ENCODE data around the gene PTGES. TPM values are rescaled to one million over a fixed set of nuclear protein-coding genes. Genes with fewer than 3 reads are reported as not detected.

PTGES gene
- total RNA-seq, 1 experiment from 2014 or later = 17.2 TPM

- no peaks in the 10 kb centered on the region for H4K20me1 ChIP-seq (ENCODE audit: insufficient read depth)
- H3K27ac ChIP-seq (ENCODE audit: low read depth, low read length) = no peak overlapping the region
- no peaks in the 10 kb centered on the region for H3K9me2 ChIP-seq (ENCODE audit: insufficient read depth)
- no peak overlapping the region for H3K9ac ChIP-seq (ENCODE audit: low read length)
- peaks cover 7 to 17% of the 10 kb centered on the region in 2 experiments; a peak in 3 of 4 replicates for H3K4me1 ChIP-seq (ENCODE audit: control insufficient read depth in 1 of 2, insufficient read depth in 2 of 2, low read length in 2 of 2)
- no peaks in the 10 kb centered on the region for H3K9me3 ChIP-seq (ENCODE audit: control insufficient read depth in 1 of 2, insufficient read depth in 1 of 2, low read depth in 1 of 2, low read length in 2 of 2)
- no peaks in the 10 kb centered on the region for H3K27me3 ChIP-seq (ENCODE audit: insufficient read depth, low read length)
- TF ChIP-seq MAX (IDR thresholded peaks at IDR 0.05) (no peak), FOSL1 (IDR thresholded peaks at IDR 0.05; ENCODE audit: low read depth) (no peak), CTCF (IDR thresholded peaks at IDR 0.05 in 2 of 3, conservative IDR thresholded peaks at IDR 0.05 in 1 of 3; ENCODE audit: borderline replicate concordance in 1 of 3, insufficient read depth in 1 of 3, low read depth in 2 of 3, low read length in 2 of 3) (no peak), POLR2AphosphoS5 (IDR thresholded peaks at IDR 0.05; ENCODE audit: low read depth, low read length) (no peak), CEBPB (IDR thresholded peaks at IDR 0.05; ENCODE audit: low read depth) (no peak)
- H3K79me2 ChIP-seq (ENCODE audit: insufficient read depth, low read length) = no peaks in the 10 kb centered on the region
- DNase-seq (ENCODE audit: low read depth, low spot score) = no peak
- no TSS peak for BruUV-seq (replicated peaks)
- no peak overlapping the region for H3K4me3 ChIP-seq (replicated peaks in 1 of 2; ENCODE audit: low read depth in 1 of 2, low read length in 2 of 2)
- H3K36me3 ChIP-seq (ENCODE audit: control insufficient read depth in 1 of 2, insufficient read depth in 2 of 2, low read length in 2 of 2) = no peaks in the 10 kb centered on the region
- no peak for ATAC-seq
- intact Hi-C loops (cut with micrococcal nuclease) = no loop called here
- no peak overlapping the region for H3K4me2 ChIP-seq (ENCODE audit: low read length)
- CTCF ChIA-PET = interaction anchor here (3.4 kb wide), 1 partner anchor 42 kb away, joined by 33 read pairs; no protein-coding TSS in a partner anchor
- H2AFZ ChIP-seq (ENCODE audit: low read depth, low read length, poor library complexity, severe bottlenecking) = no peak overlapping the region
- POLR2A ChIA-PET = no interaction called here
- RAD21 ChIA-PET (ENCODE audit: low non-redundant PET in 1 of 2, low total read pairs in 2 of 2, uncharacterized antibody in 2 of 2, unreplicated experiment in 2 of 2) = no interaction called here
Measured at GRCh38 chr9:129740174-129740573, 12.7 kb downstream of the PTGES start.

- POLR2A ChIA-PET = no interaction called here
- Histone ChIP-seq H3K4me3 (replicated peaks in 1 of 2; ENCODE audit: low read depth in 1 of 2, low read length in 2 of 2) (no peak overlapping the region), H4K20me1 (ENCODE audit: insufficient read depth) (no peaks in the 10 kb centered on the region), H3K4me1 (ENCODE audit: control insufficient read depth in 1 of 2, insufficient read depth in 2 of 2, low read length in 2 of 2) (peaks cover 7 to 17% of the 10 kb centered on the region in 2 experiments; a peak in 3 of 4 replicates), H3K79me2 (ENCODE audit: insufficient read depth, low read length) (no peaks in the 10 kb centered on the region), H3K27ac (ENCODE audit: low read depth, low read length) (no peak overlapping the region), H3K27me3 (ENCODE audit: insufficient read depth, low read length) (no peaks in the 10 kb centered on the region), H3K36me3 (ENCODE audit: control insufficient read depth in 1 of 2, insufficient read depth in 2 of 2, low read length in 2 of 2) (no peaks in the 10 kb centered on the region), H3K4me2 (ENCODE audit: low read length) (no peak overlapping the region), H3K9me2 (ENCODE audit: insufficient read depth) (no peaks in the 10 kb centered on the region), H2AFZ (ENCODE audit: low read depth, low read length, poor library complexity, severe bottlenecking) (no peak overlapping the region), H3K9me3 (ENCODE audit: control insufficient read depth in 1 of 2, insufficient read depth in 1 of 2, low read depth in 1 of 2, low read length in 2 of 2) (no peaks in the 10 kb centered on the region), H3K9ac (ENCODE audit: low read length) (no peak overlapping the region)
- ATAC-seq = no peak
- RAD21 ChIA-PET (ENCODE audit: low non-redundant PET in 1 of 2, low total read pairs in 2 of 2, uncharacterized antibody in 2 of 2, unreplicated experiment in 2 of 2) = no interaction called here
- DNase-seq (ENCODE audit: low read depth, low spot score) = no peak
- CTCF ChIA-PET = interaction anchor here (0.6 to 3.4 kb wide), 4 partner anchors 12 to 404 kb away, joined by 4 to 54 read pairs (median 38); no protein-coding TSS in a partner anchor
- no peak for TF ChIP-seq SRF (IDR thresholded peaks at IDR 0.05; ENCODE audit: low read depth)
- no peak for TF ChIP-seq JUND (IDR thresholded peaks at IDR 0.05)
- no peak for TF ChIP-seq POLR2A (IDR thresholded peaks at IDR 0.05; ENCODE audit: borderline replicate concordance, extremely low read depth, insufficient read depth, insufficient read length)
- TF ChIP-seq CTCF (IDR thresholded peaks at IDR 0.05 in 2 of 3, conservative IDR thresholded peaks at IDR 0.05 in 1 of 3; ENCODE audit: borderline replicate concordance in 1 of 3, insufficient read depth in 1 of 3, low read depth in 2 of 3, low read length in 2 of 3) = no peak
- no peak for TF ChIP-seq TCF7L2 (IDR thresholded peaks at IDR 0.05; ENCODE audit: borderline replicate concordance, extremely low read depth, insufficient read depth, insufficient read length)
- TF ChIP-seq POLR2AphosphoS5 (IDR thresholded peaks at IDR 0.05; ENCODE audit: low read depth, low read length) = no peak
- no peak for TF ChIP-seq ATF3 (IDR thresholded peaks at IDR 0.05)
- intact Hi-C loops (cut with micrococcal nuclease) = no loop called here
- BruUV-seq (replicated peaks) = no TSS peak
Measured at GRCh38 chr9:129739432-129739831, 13.4 kb downstream of the PTGES start.

Data from HCT116 (cell line).